ENCODE results near the gene RNF186. TPM values are rescaled to one million over a fixed set of nuclear protein-coding genes. Genes with fewer than 3 reads are reported as not detected.

The RNF186 gene
- polyA plus RNA-seq, 1 donor from 2014 or later, result not detected

GRCh38 chr1:19811206-19811851 is 3.8 kb downstream of the RNF186 start:
- Histone ChIP-seq H3K4me2 (ENCODE audit: low read length) (no peak overlapping the region), H3K4me3 (ENCODE audit: low read length) (no peak overlapping the region), H3K27me3 (ENCODE audit: insufficient read depth, low read depth, low read length) (no peaks in the 10 kb centered on the region), H3K9ac (ENCODE audit: low read length) (no peak overlapping the region), H3F3A (ENCODE audit: insufficient read depth, low read length, poor library complexity, severe bottlenecking) (no peaks in the 10 kb centered on the region), H3K79me2 (replicated peaks; ENCODE audit: insufficient read depth, low read length) (no peaks in the 10 kb centered on the region), H4K20me1 (ENCODE audit: insufficient read depth) (no peaks in the 10 kb centered on the region), H2AFZ (ENCODE audit: low read depth, low read length) (no peak overlapping the region), H3K9me2 (ENCODE audit: insufficient read depth, low read length) (no peaks in the 10 kb centered on the region), H3K27ac (ENCODE audit: low read length) (no peak overlapping the region), H3K9me3 (ENCODE audit: low read length) (no peaks in the 10 kb centered on the region), H3K36me3 (ENCODE audit: insufficient read depth, low read length) (no peaks in the 10 kb centered on the region)
- TF ChIP-seq MXI1 (conservative IDR thresholded peaks at IDR 0.05; ENCODE audit: poor library complexity, severe bottlenecking) (no peak), RAD21 (conservative IDR thresholded peaks at IDR 0.05) (no peak), REST (IDR thresholded peaks at IDR 0.05; ENCODE audit: borderline replicate concordance) (no peak), SMC3 (conservative IDR thresholded peaks at IDR 0.05; ENCODE audit: poor library complexity) (no peak), EZH2 (IDR thresholded peaks at IDR 0.05; ENCODE audit: borderline replicate concordance, insufficient read depth, low read length, poor library complexity, severe bottlenecking) (no peak), CTCF (IDR thresholded peaks at IDR 0.05; ENCODE audit: poor library complexity, severe bottlenecking) (no peak), TAF1 (IDR thresholded peaks at IDR 0.05; ENCODE audit: low read depth) (no peak), EP300 (conservative IDR thresholded peaks at IDR 0.05; ENCODE audit: poor library complexity, severe bottlenecking) (no peak), POLR2AphosphoS5 (IDR thresholded peaks at IDR 0.05) (no peak)

GRCh38 chr1:19809044-19809750 is 5.9 kb downstream of the RNF186 start:
- H3K4me3 ChIP-seq (ENCODE audit: low read length), result no peak overlapping the region
- TF ChIP-seq TAF1 (IDR thresholded peaks at IDR 0.05; ENCODE audit: low read depth) (no peak), EZH2 (IDR thresholded peaks at IDR 0.05; ENCODE audit: borderline replicate concordance, insufficient read depth, low read length, poor library complexity, severe bottlenecking) (no peak), POLR2AphosphoS5 (IDR thresholded peaks at IDR 0.05) (no peak), RAD21 (conservative IDR thresholded peaks at IDR 0.05) (no peak), EP300 (conservative IDR thresholded peaks at IDR 0.05; ENCODE audit: poor library complexity, severe bottlenecking) (no peak), SMC3 (conservative IDR thresholded peaks at IDR 0.05; ENCODE audit: poor library complexity) (no peak), MXI1 (conservative IDR thresholded peaks at IDR 0.05; ENCODE audit: poor library complexity, severe bottlenecking) (no peak), CTCF (IDR thresholded peaks at IDR 0.05; ENCODE audit: poor library complexity, severe bottlenecking) (no peak), REST (IDR thresholded peaks at IDR 0.05; ENCODE audit: borderline replicate concordance) (no peak)
- H3K79me2 ChIP-seq (replicated peaks; ENCODE audit: insufficient read depth, low read length), result no peaks in the 10 kb centered on the region
- H2AFZ ChIP-seq (ENCODE audit: low read depth, low read length), result no peak overlapping the region
- H3K27me3 ChIP-seq (ENCODE audit: insufficient read depth, low read depth, low read length), result no peaks in the 10 kb centered on the region
- no peaks in the 10 kb centered on the region for H3K36me3 ChIP-seq (ENCODE audit: insufficient read depth, low read length)
- no peak overlapping the region for H3K27ac ChIP-seq (ENCODE audit: low read length)
- H3K4me2 ChIP-seq (ENCODE audit: low read length), result no peak overlapping the region
- no peak overlapping the region for H3K9ac ChIP-seq (ENCODE audit: low read length)
- H4K20me1 ChIP-seq (ENCODE audit: insufficient read depth), result no peaks in the 10 kb centered on the region
- no peaks in the 10 kb centered on the region for H3K9me3 ChIP-seq (ENCODE audit: low read length)
- no peaks in the 10 kb centered on the region for H3K9me2 ChIP-seq (ENCODE audit: insufficient read depth, low read length)
- H3F3A ChIP-seq (ENCODE audit: insufficient read depth, low read length, poor library complexity, severe bottlenecking), result no peaks in the 10 kb centered on the region

All from neural cell (in vitro differentiated cells).